Measurements from ENCODE around the gene WDR49. TPM values are rescaled to one million over a fixed set of nuclear protein-coding genes. Genes with fewer than 3 reads are reported as not detected.

WDR49 gene
- total RNA-seq, 1 donor from 2014 or later = not detected

DNA sequence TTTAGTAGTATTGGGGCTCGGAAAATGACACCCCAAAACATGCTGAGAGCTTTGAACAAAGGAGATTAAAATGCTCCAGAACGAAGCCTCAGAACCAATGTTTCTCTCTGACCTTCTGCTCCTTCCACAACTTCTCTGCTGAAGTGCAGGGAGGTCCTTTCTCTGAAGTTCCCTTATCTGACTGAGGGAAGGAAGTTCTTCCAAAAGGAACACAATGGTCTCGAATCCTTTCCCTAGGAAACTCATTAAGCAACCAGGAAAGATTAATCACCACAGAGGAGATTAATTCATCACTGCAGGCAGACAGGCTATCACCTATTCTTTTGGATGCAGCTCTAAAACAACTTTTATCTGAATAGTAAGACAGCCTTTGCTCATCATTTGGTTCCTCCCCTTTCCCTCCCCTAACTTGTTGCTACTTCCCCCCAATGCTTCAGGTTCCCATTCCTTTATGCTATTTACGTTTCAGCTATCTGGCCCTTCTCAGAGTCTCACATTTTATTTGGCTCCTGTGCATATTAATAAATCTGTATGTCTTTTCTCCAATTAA, 18.2 kb upstream of the WDR49 start:
- Histone ChIP-seq H3K79me2 (ENCODE audit: low read depth) (no peaks in the 10 kb centered on the region), H3K36me3 (peaks cover 13% of the 10 kb centered on the region), H4K20me1 (ENCODE audit: low read depth) (no peaks in the 10 kb centered on the region), H3K27ac (no peak overlapping the region), H3K4me2 (no peak overlapping the region), H3F3A (ENCODE audit: low read depth) (no peaks in the 10 kb centered on the region), H3K9me3 (ENCODE audit: low read depth) (peaks cover 11% of the 10 kb centered on the region), H3K4me1 (no peaks in the 10 kb centered on the region), H3K4me3 (no peak overlapping the region), H3K9ac (no peak overlapping the region), H2AFZ (replicated peaks) (no peak overlapping the region), H3K27me3 (no peaks in the 10 kb centered on the region)
- peaks cover 42% of the 10 kb centered on the region for H3K36me3 Mint-ChIP-seq
- TF ChIP-seq EZH2phosphoT487 (IDR thresholded peaks at IDR 0.05) (no peak), EZH2 (IDR thresholded peaks at IDR 0.05) (no peak)
- TF ChIP-seq, protein P1, sequence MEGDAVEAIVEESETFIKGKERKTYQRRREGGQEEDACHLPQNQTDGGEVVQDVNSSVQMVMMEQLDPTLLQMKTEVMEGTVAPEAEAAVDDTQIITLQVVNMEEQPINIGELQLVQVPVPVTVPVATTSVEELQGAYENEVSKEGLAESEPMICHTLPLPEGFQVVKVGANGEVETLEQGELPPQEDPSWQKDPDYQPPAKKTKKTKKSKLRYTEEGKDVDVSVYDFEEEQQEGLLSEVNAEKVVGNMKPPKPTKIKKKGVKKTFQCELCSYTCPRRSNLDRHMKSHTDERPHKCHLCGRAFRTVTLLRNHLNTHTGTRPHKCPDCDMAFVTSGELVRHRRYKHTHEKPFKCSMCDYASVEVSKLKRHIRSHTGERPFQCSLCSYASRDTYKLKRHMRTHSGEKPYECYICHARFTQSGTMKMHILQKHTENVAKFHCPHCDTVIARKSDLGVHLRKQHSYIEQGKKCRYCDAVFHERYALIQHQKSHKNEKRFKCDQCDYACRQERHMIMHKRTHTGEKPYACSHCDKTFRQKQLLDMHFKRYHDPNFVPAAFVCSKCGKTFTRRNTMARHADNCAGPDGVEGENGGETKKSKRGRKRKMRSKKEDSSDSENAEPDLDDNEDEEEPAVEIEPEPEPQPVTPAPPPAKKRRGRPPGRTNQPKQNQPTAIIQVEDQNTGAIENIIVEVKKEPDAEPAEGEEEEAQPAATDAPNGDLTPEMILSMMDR (IDR thresholded peaks at IDR 0.05) = no peak
- H3K27me3 Mint-ChIP-seq (ENCODE audit: insufficient read depth, low read depth) = no peaks in the 10 kb centered on the region
- no peak overlapping the region for H3K4me3 Mint-ChIP-seq
- no peaks in the 10 kb centered on the region for H3K4me1 Mint-ChIP-seq
- peaks cover 25% of the 10 kb centered on the region for H3K9me3 Mint-ChIP-seq
- no peak overlapping the region for H3K27ac Mint-ChIP-seq
- no peak for DNase-seq (ENCODE audit: low spot score)

DNA sequence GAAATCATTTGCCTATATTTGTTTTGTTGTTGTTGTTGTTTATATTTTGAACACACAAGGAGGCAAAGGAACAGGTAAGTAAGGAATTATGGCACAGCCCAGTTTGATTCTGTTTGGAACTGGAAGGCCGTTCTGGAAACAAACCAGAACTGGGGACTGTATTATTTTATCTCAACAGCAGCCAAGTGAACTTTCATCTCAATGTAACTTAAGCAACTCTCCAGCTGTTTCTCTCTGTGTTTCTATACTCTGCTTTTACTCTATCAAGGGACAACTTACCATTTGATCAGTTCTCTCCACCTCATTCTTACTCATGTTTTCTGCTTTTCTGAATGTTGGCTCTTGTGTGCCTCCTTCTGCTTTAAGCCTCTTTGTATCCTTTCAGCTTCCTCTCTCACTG, 16.0 kb upstream of the WDR49 start:
- Histone ChIP-seq H4K20me1 (ENCODE audit: low read depth) (no peaks in the 10 kb centered on the region), H3K4me3 (no peak overlapping the region), H3K4me1 (no peaks in the 10 kb centered on the region), H3K27me3 (no peaks in the 10 kb centered on the region), H3K36me3 (no peaks in the 10 kb centered on the region), H3K9ac (no peak overlapping the region), H3K4me2 (no peak overlapping the region), H3K9me3 (ENCODE audit: low read depth) (no peaks in the 10 kb centered on the region), H3F3A (ENCODE audit: low read depth) (no peaks in the 10 kb centered on the region), H3K79me2 (ENCODE audit: low read depth) (no peaks in the 10 kb centered on the region), H2AFZ (replicated peaks) (no peak overlapping the region), H3K27ac (no peak overlapping the region)
- Mint-ChIP-seq H3K27me3 (ENCODE audit: insufficient read depth, low read depth) (no peaks in the 10 kb centered on the region), H3K4me3 (no peak overlapping the region), H3K4me1 (peaks cover 3% of the 10 kb centered on the region), H3K9me3 (peaks cover 6% of the 10 kb centered on the region), H3K27ac (no peak overlapping the region), H3K36me3 (peaks cover 21% of the 10 kb centered on the region)
- DNase-seq (ENCODE audit: low spot score) = no peak
- TF ChIP-seq EZH2 (IDR thresholded peaks at IDR 0.05) (no peak), EZH2phosphoT487 (IDR thresholded peaks at IDR 0.05) (no peak)
- TF ChIP-seq, protein P1 (IDR thresholded peaks at IDR 0.05) = no peak

DNA sequence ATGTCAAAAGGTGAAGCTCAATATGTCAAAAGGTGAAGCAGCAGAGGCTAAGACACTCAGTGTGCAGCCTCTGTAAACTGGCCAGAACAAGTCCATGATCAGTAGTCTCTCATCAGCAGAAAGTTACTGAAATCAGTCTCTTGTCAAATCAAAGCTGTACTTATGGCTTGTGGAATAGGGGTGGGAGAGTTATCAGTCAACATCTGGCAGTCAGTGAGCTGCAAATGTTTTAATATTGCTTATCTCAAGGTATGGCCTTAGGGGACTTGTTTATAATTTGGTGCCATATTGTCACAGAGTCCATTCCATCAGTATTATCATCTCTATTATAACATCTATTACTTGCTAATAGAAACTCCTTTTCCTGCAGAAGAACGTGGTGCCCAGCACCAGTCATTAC, 14.9 kb upstream of the WDR49 start:
- Histone ChIP-seq H3K27ac (no peak overlapping the region), H3K4me3 (no peak overlapping the region), H2AFZ (replicated peaks) (no peak overlapping the region), H3K4me1 (no peaks in the 10 kb centered on the region), H4K20me1 (ENCODE audit: low read depth) (no peaks in the 10 kb centered on the region), H3K27me3 (no peaks in the 10 kb centered on the region), H3K4me2 (no peak overlapping the region), H3K36me3 (no peaks in the 10 kb centered on the region), H3K79me2 (ENCODE audit: low read depth) (no peaks in the 10 kb centered on the region), H3F3A (ENCODE audit: low read depth) (no peaks in the 10 kb centered on the region), H3K9me3 (ENCODE audit: low read depth) (no peaks in the 10 kb centered on the region), H3K9ac (no peak overlapping the region)
- DNase-seq (ENCODE audit: low spot score) = no peak
- no peaks in the 10 kb centered on the region for H3K27me3 Mint-ChIP-seq (ENCODE audit: insufficient read depth, low read depth)
- peaks cover 2% of the 10 kb centered on the region for H3K9me3 Mint-ChIP-seq
- H3K27ac Mint-ChIP-seq = no peak overlapping the region
- H3K4me3 Mint-ChIP-seq = no peak overlapping the region
- TF ChIP-seq EZH2phosphoT487 (IDR thresholded peaks at IDR 0.05) (no peak), EZH2 (IDR thresholded peaks at IDR 0.05) (no peak)
- TF ChIP-seq, protein P1 (IDR thresholded peaks at IDR 0.05) = no peak
- H3K36me3 Mint-ChIP-seq = peaks cover 14% of the 10 kb centered on the region
- H3K4me1 Mint-ChIP-seq = peaks cover 3% of the 10 kb centered on the region
